Trophoblast cell (in vitro differentiated cells and primary cell): Measurements from ENCODE around the gene SFXN3. TPM values are rescaled to one million over a fixed set of nuclear protein-coding genes. Genes with fewer than 3 reads are reported as not detected.

ENCODE experiments used
- DNase-seq, 2 donors: peaks; one replicate each; pipeline ENCODE4 v3.0.0-alpha.2; 2016
- H2AFZ ChIP-seq: 2 replicates; pipeline ENCODE4 v1.6.1; 2013; ENCODE audit warnings: low read length, moderate library complexity, mild to moderate bottlenecking; ENCODE audit not compliant: insufficient read depth, poor library complexity
- H2AK5ac ChIP-seq: 2 replicates; pipeline ENCODE4 v1.6.1; 2013; ENCODE audit warnings: mild to moderate bottlenecking, low read length
- H2BK120ac ChIP-seq: 2 replicates; pipeline ENCODE4 v1.6.1; 2013; ENCODE audit warnings: low read length, mild to moderate bottlenecking, moderate library complexity; ENCODE audit not compliant: insufficient read depth, poor library complexity
- H2BK12ac ChIP-seq: 2 replicates; pipeline ENCODE4 v1.6.1; 2013; ENCODE audit warnings: mild to moderate bottlenecking, low read length, moderate library complexity
- H2BK5ac ChIP-seq: 2 replicates; pipeline ENCODE4 v1.6.1; 2013; ENCODE audit warnings: low read length, low read depth, moderate library complexity, mild to moderate bottlenecking; ENCODE audit not compliant: poor library complexity
- H3K14ac ChIP-seq: 2 replicates; pipeline ENCODE4 v1.6.1; 2013; ENCODE audit warnings: mild to moderate bottlenecking, low read length
- H3K18ac ChIP-seq: 2 replicates; pipeline ENCODE4 v1.6.1; 2013; ENCODE audit warnings: mild to moderate bottlenecking, low read length
- H3K23ac ChIP-seq: 2 replicates; pipeline ENCODE4 v1.6.1; 2013; ENCODE audit warnings: low read length
- H3K27ac ChIP-seq: 2 replicates; pipeline ENCODE4 v1.5.1; 2013; ENCODE audit warnings: low read depth, mild to moderate bottlenecking, inconsistent platforms, low read length, moderate library complexity
- H3K27me3 ChIP-seq: 2 replicates; pipeline ENCODE4 v1.6.1; 2013; ENCODE audit warnings: inconsistent platforms, mild to moderate bottlenecking, low read length, moderate library complexity; ENCODE audit not compliant: insufficient read depth
- H3K36me3 ChIP-seq, 2 experiments: 1 replicate in 1 of 2; 2 replicates in 1 of 2; pipeline ENCODE4 v1.6.1; 2013; ENCODE audit warnings: low read length in 2 of 2, mild to moderate bottlenecking in 2 of 2, moderate library complexity in 1 of 2; ENCODE audit not compliant: insufficient read depth in 2 of 2, control insufficient read depth in 1 of 2
- H3K4ac ChIP-seq: 2 replicates; pipeline ENCODE4 v1.6.1; 2013; ENCODE audit warnings: low read depth, mild to moderate bottlenecking, low read length, moderate library complexity
- H3K4me1 ChIP-seq, 2 experiments: 1 replicate in 1 of 2; 2 replicates in 1 of 2; pipeline ENCODE4 v1.6.1; 2013; ENCODE audit warnings: low read length in 2 of 2, mild to moderate bottlenecking in 2 of 2, moderate library complexity in 1 of 2; ENCODE audit not compliant: insufficient read depth in 2 of 2, control insufficient read depth in 1 of 2
- H3K4me2 ChIP-seq: 2 replicates; pipeline ENCODE4 v1.6.1; 2013; ENCODE audit warnings: inconsistent platforms, mild to moderate bottlenecking, low read length, moderate library complexity
- H3K4me3 ChIP-seq: 2 replicates; pipeline ENCODE4 v1.5.1; 2013; ENCODE audit warnings: mild to moderate bottlenecking, low read depth, low read length, inconsistent platforms
- H3K79me1 ChIP-seq: one replicate; pipeline ENCODE4 v1.6.1; 2013; ENCODE audit warnings: low read length
- H3K79me2 ChIP-seq: 2 replicates; pipeline ENCODE4 v1.6.1; 2013; ENCODE audit warnings: low read length, mild to moderate bottlenecking; ENCODE audit not compliant: control insufficient read depth, insufficient read depth, poor library complexity
- H3K9ac ChIP-seq: 2 replicates; pipeline ENCODE4 v1.6.1; 2013; ENCODE audit warnings: mild to moderate bottlenecking, low read length
- H3K9me3 ChIP-seq: 2 replicates; pipeline ENCODE4 v1.6.1; 2013; ENCODE audit warnings: low read depth, mild to moderate bottlenecking, control low read depth, inconsistent platforms, low read length; ENCODE audit not compliant: insufficient read depth
- H4K12ac ChIP-seq: 2 replicates; pipeline ENCODE4 v1.6.1; 2013; ENCODE audit warnings: low read depth, mild to moderate bottlenecking, low read length, moderate library complexity
- H4K8ac ChIP-seq: 2 replicates; pipeline ENCODE4 v1.6.1; 2013; ENCODE audit warnings: low read depth, mild to moderate bottlenecking, low read length, moderate library complexity
- H4K91ac ChIP-seq: one replicate; pipeline ENCODE4 v1.6.1; 2013; ENCODE audit warnings: low read depth, mild to moderate bottlenecking, low read length, moderate library complexity
- WGBS: extraction: QIAGEN DNeasy Blood & Tissue Kit; methylation state at CpG from one replicate; pipeline ENCODE4 v1.1.7; 2013; ENCODE audit warnings: missing lambda C conversion rate; ENCODE audit not compliant: insufficient read length, insufficient coverage; ENCODE audit errors: extremely low coverage; 5-methylcytosine and 5-hydroxymethylcytosine counted together
- polyA plus RNA-seq: library from polyadenylated mRNA; stranded (reverse); fragments of 200-250 nt; gene quantifications from 2 replicates; pipeline ENCODE4 v1.2.3, GENCODE V29; 2013

The SFXN3 gene, protein sequence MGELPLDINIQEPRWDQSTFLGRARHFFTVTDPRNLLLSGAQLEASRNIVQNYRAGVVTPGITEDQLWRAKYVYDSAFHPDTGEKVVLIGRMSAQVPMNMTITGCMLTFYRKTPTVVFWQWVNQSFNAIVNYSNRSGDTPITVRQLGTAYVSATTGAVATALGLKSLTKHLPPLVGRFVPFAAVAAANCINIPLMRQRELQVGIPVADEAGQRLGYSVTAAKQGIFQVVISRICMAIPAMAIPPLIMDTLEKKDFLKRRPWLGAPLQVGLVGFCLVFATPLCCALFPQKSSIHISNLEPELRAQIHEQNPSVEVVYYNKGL
- polyA plus RNA-seq: 20.6 and 20.8 TPM in 2 replicates

DNA sequence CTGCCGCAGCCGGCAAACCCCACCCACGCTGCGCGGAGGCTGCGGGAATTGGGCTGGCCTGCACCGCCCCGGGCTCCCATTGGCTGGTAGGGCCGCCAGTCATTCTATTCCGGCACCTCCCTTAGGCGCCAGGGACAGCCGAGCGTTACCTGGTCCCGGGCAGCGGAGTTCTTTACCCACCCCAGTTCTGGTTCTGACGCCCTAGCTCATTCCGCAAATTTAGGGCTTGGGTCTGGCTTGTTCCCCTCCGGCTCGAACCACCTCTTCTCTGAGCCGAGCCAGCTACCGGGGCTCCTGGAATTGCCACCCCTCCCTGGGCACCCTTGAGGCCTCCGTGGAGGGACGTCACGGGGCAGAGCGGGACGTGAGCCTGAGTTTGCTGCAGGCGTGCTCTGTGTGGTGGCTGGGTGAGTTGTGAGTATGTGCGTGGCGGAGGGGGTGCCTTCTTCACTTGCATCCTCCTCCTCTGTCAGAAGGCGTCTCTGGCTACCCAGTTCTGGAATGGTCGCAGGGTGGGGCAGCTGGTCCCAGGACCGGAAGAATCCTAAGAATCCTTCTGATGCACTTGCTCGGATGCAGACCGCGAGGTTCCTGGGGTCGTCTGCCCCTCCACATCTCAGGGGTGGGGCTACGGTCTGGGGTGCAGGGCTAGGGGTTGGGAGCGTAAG lies at the start of gene SFXN3, which contains the start of gene PDZD7:
SFXN3 (plus strand) TSS at position 107 of the 668 bp plus-strand sequence. CDS start 3,461 bp downstream, outside the sequence.
PDZD7 (minus strand) TSS at position 2 of the 668 bp plus-strand sequence. CDS start 910 bp downstream, outside the sequence.
- Histone ChIP-seq H3K79me1 (peaks cover 9% of the 10 kb centered on the region), H2AK5ac (no peak within 1 kb of the TSS), H2BK120ac (peak within 1 kb of the TSS; percentile 23), H3K79me2 (no peaks in the 10 kb centered on the region), H2BK5ac (no peak within 1 kb of the TSS), H4K8ac (peak within 1 kb of the TSS; percentile 15), H3K27me3 (no peaks in the 10 kb centered on the region), H3K27ac (peak within 1 kb of the TSS; percentile 66), H3K4me1 (peaks cover 17 to 25% of the 10 kb centered on the region in 2 experiments), H2AFZ (peak within 1 kb of the TSS; percentile 58), H3K9me3 (no peaks in the 10 kb centered on the region), H3K9ac (no peak within 1 kb of the TSS), H3K18ac (no peak within 1 kb of the TSS), H2BK12ac (peak within 1 kb of the TSS; percentile 5), H3K23ac (no peak within 1 kb of the TSS), H3K14ac (peak within 1 kb of the TSS; percentile 29), H4K12ac (no peak within 1 kb of the TSS), H3K4me3 (peak within 1 kb of the TSS; percentile 60), H3K4me2 (peak within 1 kb of the TSS; percentile 82), H4K91ac (peak within 1 kb of the TSS; percentile 64), H3K36me3 (peaks cover 7 to 9% of the 10 kb centered on the region in 2 experiments), H3K4ac (no peak within 1 kb of the TSS)
- no CpG with 5 or more reads among the region's 38 CpGs for WGBS
- peak; percentile 98 to 99 for DNase-seq

DNA sequence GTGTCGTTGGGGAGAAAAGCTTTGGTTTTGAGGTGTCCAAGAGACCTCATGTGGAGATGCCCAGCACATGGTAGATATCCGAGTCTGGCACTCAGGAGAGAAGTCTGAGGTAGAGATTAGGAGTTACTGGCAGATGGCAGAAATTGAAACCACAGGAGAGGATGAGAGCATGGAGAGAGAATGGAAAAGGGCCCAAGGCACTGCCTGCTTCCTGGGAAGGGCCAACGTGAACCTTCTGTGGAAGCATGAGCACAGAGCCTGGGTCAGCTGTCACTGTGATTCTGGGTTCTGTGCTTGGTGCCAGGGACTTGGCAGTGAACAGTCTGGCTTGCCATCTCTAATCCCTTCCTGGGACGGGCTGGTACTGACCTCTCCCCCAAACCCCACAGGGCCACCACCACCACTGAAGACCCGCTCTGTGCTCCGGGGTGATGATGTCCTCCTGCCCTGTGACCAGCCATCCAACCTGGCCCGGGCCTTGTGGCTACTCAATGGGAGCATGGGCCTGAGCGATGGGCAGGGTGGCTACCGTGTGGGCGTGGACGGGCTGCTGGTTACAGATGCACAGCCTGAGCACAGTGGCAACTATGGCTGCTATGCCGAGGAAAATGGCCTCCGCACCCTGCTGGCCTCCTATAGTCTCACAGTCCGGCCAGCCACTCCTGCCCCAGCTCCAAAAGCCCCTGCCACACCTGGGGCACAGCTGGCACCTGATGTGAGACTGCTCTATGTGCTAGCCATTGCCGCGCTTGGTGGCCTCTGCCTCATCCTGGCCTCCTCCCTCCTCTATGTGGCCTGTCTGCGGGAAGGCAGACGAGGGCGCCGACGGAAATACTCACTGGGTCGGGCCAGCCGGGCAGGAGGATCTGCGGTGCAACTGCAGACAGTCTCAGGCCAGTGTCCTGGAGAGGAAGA lies 47.9 kb upstream of the SFXN3 start:
- Histone ChIP-seq H3K14ac (no peak overlapping the region), H3K4me2 (no peak overlapping the region), H3K27ac (no peak overlapping the region), H3K27me3 (no peaks in the 10 kb centered on the region), H3K9me3 (no peaks in the 10 kb centered on the region), H3K4me3 (no peak overlapping the region), H4K8ac (no peak overlapping the region), H3K4ac (no peak overlapping the region), H2BK5ac (no peak overlapping the region), H3K79me1 (peaks cover 5% of the 10 kb centered on the region), H4K91ac (no peak overlapping the region), H3K79me2 (peaks cover 6% of the 10 kb centered on the region), H3K9ac (no peak overlapping the region), H3K23ac (no peak overlapping the region), H3K4me1 (peaks cover 9% of the 10 kb centered on the region in 2 experiments), H4K12ac (no peak overlapping the region), H3K36me3 (peaks cover 30 to 41% of the 10 kb centered on the region in 2 experiments), H3K18ac (no peak overlapping the region), H2BK120ac (no peak overlapping the region), H2AK5ac (no peak overlapping the region), H2AFZ (no peak overlapping the region), H2BK12ac (no peak overlapping the region)
- no CpG with 5 or more reads among the region's 24 CpGs for WGBS
- no peak for DNase-seq

GRCh38 chr10:100983868-100984671 lies 47.0 kb upstream of the SFXN3 start:
- Histone ChIP-seq H3K79me2 (peaks cover 6% of the 10 kb centered on the region), H4K12ac (no peak overlapping the region), H3K4me1 (peaks cover 9 to 10% of the 10 kb centered on the region in 2 experiments), H2BK5ac (no peak overlapping the region), H3K4me2 (no peak overlapping the region), H4K91ac (no peak overlapping the region), H2BK120ac (no peak overlapping the region), H3K23ac (no peak overlapping the region), H3K14ac (no peak overlapping the region), H3K27me3 (no peaks in the 10 kb centered on the region), H3K79me1 (peaks cover 5% of the 10 kb centered on the region), H3K36me3 (peaks cover 28 to 40% of the 10 kb centered on the region in 2 experiments), H3K4ac (no peak overlapping the region), H3K27ac (no peak overlapping the region), H3K9ac (no peak overlapping the region), H3K9me3 (no peaks in the 10 kb centered on the region), H4K8ac (no peak overlapping the region), H3K18ac (no peak overlapping the region), H2BK12ac (no peak overlapping the region), H3K4me3 (no peak overlapping the region), H2AFZ (no peak overlapping the region), H2AK5ac (no peak overlapping the region)
- DNase-seq: no peak
- no CpG with 5 or more reads among the region's 13 CpGs for WGBS
